Activated CD4-positive, alpha-beta T cell treated with anti-CD3 and anti-CD28 coated beads, Interleukin-10, Interleukin-2, amounts not matched to agents 100 ng/mL and 50 ng/mL, durations not matched to agents 16 hours and 8 hours (primary cell): Measurements from ENCODE around the gene CPM.
"Not testable (repeated sequence)": the region's sequence is repeated elsewhere in the genome, so short reads cannot be mapped to it uniquely, and the experiment has no call there.

Experiments
- DNase-seq: peaks from one replicate; pipeline ENCODE4 v3.0.0-alpha.2; 2020

The CPM gene

GRCh38 chr12:68844788-68845695 is 87.9 kb downstream of the CPM start:
- DNase-seq: no peak

GRCh38 chr12:68844318-68844745 is 88.6 kb downstream of the CPM start:
- no peak for DNase-seq

GRCh38 chr12:68842784-68843567 is 90.0 kb downstream of the CPM start:
- DNase-seq: no peak

GRCh38 chr12:68842123-68842522 is 90.8 kb downstream of the CPM start:
- no peak for DNase-seq

- no peak for DNase-seq
Measured at GRCh38 chr12:68841717-68842116, 91.3 kb downstream of the CPM start.

GRCh38 chr12:68841175-68841574 is 91.8 kb downstream of the CPM start:
- not testable (repeated sequence) for DNase-seq

GRCh38 chr12:68839183-68840147 is 93.5 kb downstream of the CPM start:
- no peak for DNase-seq

GRCh38 chr12:68838046-68838886 is 94.7 kb downstream of the CPM start:
- DNase-seq: no peak

- no peak for DNase-seq
Measured at GRCh38 chr12:68837215-68837614, 95.8 kb downstream of the CPM start.

- no peak for DNase-seq
Measured at GRCh38 chr12:68835333-68835908, 97.5 kb downstream of the CPM start.

GRCh38 chr12:68833508-68833907 is 99.5 kb downstream of the CPM start:
- no peak for DNase-seq

- no peak for DNase-seq
Measured at GRCh38 chr12:68832504-68832867, 100.5 kb downstream of the CPM start.

- DNase-seq: no peak
Measured at GRCh38 chr12:68831751-68832503, 101.0 kb downstream of the CPM start.

GRCh38 chr12:68831272-68831671 is 101.7 kb downstream of the CPM start:
- DNase-seq: no peak

GRCh38 chr12:68828672-68829068 is 104.3 kb downstream of the CPM start:
- DNase-seq: no peak

GRCh38 chr12:68827895-68828671 is 104.9 kb downstream of the CPM start:
- DNase-seq: no peak

- DNase-seq: no peak
Measured at GRCh38 chr12:68825569-68826217, 107.3 kb downstream of the CPM start.

GRCh38 chr12:68824597-68825250 is 108.2 kb downstream of the CPM start:
- no peak for DNase-seq

- DNase-seq: no peak
Measured at GRCh38 chr12:68824131-68824530, 108.8 kb downstream of the CPM start.
